ENCODE measurements around the gene XKR3.
"Not testable (repeated sequence)": the region's sequence is repeated elsewhere in the genome, so short reads cannot be mapped to it uniquely, and the experiment has no call there.

Gene XKR3

GRCh38 chr22:16824716-16825687 lies at the start of gene XKR3:
TSS of gene XKR3 (minus strand) at chr22:16825411. CDS start at chr22:16808073, 17,338 bp downstream.
- Histone ChIP-seq H3K36me3 (ENCODE audit: insufficient read depth, low read length) (no peaks in the 10 kb centered on the region), H3K27me3 (ENCODE audit: control insufficient read depth in 1 of 2, insufficient read depth in 2 of 2, low read length in 2 of 2) (no peaks in the 10 kb centered on the region), H3K27ac (ENCODE audit: low read depth, low read length) (no peak within 1 kb of the TSS), H3K9me3 (ENCODE audit: low read length) (no peaks in the 10 kb centered on the region), H3K9ac (ENCODE audit: low read length) (no peak within 1 kb of the TSS), H3K4me1 (ENCODE audit: insufficient read depth, low read length) (no peaks in the 10 kb centered on the region), H3K4me3 (ENCODE audit: low read depth in 1 of 2, low read length in 2 of 2) (no peak within 1 kb of the TSS)

- H3K9me3 ChIP-seq (ENCODE audit: low read length); H3K4me3 ChIP-seq (ENCODE audit: low read depth in 1 of 2, low read length in 2 of 2); H3K27me3 ChIP-seq (ENCODE audit: control insufficient read depth in 1 of 2, insufficient read depth in 2 of 2, low read length in 2 of 2); H3K36me3 ChIP-seq (ENCODE audit: insufficient read depth, low read length); H3K4me1 ChIP-seq (ENCODE audit: insufficient read depth, low read length); H3K27ac ChIP-seq (ENCODE audit: low read depth, low read length); H3K9ac ChIP-seq (ENCODE audit: low read length): not testable (repeated sequence)
These were observed 44.4 kb upstream of the XKR3 start for GRCh38 chr22:16869640-16870039.

DNA sequence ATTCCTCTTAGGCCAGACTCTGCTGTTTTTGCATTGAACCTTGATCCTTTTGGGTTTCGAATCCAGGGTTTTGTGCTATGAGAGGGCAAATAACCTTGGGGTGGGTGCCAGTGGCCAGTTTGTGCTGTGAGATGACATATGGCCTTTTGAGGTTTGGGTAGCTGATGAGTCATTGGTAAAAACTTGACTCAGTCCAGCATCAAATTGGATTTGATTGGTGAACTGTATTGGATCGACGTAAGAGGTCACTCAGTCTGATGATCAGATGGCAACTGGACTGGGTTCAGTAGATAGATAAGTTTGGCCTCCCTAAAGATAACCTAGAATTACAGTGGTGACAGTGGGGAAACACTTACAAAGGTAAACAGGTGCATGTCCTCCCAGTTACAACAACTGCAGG lies 41.0 kb upstream of the XKR3 start:
- Histone ChIP-seq H3K9ac (ENCODE audit: low read length) (no peak overlapping the region), H3K36me3 (ENCODE audit: insufficient read depth, low read length) (no peaks in the 10 kb centered on the region), H3K27ac (ENCODE audit: low read depth, low read length) (no peak overlapping the region), H3K4me1 (ENCODE audit: insufficient read depth, low read length) (no peaks in the 10 kb centered on the region), H3K27me3 (ENCODE audit: control insufficient read depth in 1 of 2, insufficient read depth in 2 of 2, low read length in 2 of 2) (no peaks in the 10 kb centered on the region), H3K9me3 (ENCODE audit: low read length) (no peaks in the 10 kb centered on the region), H3K4me3 (ENCODE audit: low read depth in 1 of 2, low read length in 2 of 2) (no peak overlapping the region)

GRCh38 chr22:16856851-16857250 lies 31.6 kb upstream of the XKR3 start:
- not testable (repeated sequence) for H3K9me3 ChIP-seq (ENCODE audit: low read length); H3K36me3 ChIP-seq (ENCODE audit: insufficient read depth, low read length); H3K9ac ChIP-seq (ENCODE audit: low read length); H3K4me1 ChIP-seq (ENCODE audit: insufficient read depth, low read length); H3K27me3 ChIP-seq (ENCODE audit: control insufficient read depth in 1 of 2, insufficient read depth in 2 of 2, low read length in 2 of 2); H3K27ac ChIP-seq (ENCODE audit: low read depth, low read length); H3K4me3 ChIP-seq (ENCODE audit: low read depth in 1 of 2, low read length in 2 of 2)

DNA sequence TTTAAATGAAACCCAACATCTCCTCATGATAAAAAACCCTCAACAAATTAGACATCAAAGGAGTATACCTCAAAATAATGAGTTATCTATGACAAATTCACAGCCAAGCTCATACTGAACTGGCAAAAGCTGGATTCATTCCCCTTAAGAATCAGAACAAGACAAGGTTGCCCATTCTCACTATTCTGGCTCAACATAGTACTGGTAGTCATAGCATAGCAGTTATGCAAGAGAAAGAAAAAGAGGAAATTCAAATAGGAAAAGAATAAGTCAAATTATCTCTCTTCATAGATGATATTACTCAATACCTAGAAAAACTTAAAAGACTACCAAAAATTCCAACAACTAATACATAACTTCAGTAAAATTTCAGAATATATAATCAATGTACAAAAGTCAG lies 29.4 kb upstream of the XKR3 start:
- no peaks in the 10 kb centered on the region for H3K27me3 ChIP-seq (ENCODE audit: control insufficient read depth in 1 of 2, insufficient read depth in 2 of 2, low read length in 2 of 2)
- H3K4me3 ChIP-seq (ENCODE audit: low read depth in 1 of 2, low read length in 2 of 2), result no peak overlapping the region
- H3K27ac ChIP-seq (ENCODE audit: low read depth, low read length), result no peak overlapping the region
- H3K4me1 ChIP-seq (ENCODE audit: insufficient read depth, low read length), result no peaks in the 10 kb centered on the region
- no peaks in the 10 kb centered on the region for H3K9me3 ChIP-seq (ENCODE audit: low read length)
- no peak overlapping the region for H3K9ac ChIP-seq (ENCODE audit: low read length)
- no peaks in the 10 kb centered on the region for H3K36me3 ChIP-seq (ENCODE audit: insufficient read depth, low read length)

DNA sequence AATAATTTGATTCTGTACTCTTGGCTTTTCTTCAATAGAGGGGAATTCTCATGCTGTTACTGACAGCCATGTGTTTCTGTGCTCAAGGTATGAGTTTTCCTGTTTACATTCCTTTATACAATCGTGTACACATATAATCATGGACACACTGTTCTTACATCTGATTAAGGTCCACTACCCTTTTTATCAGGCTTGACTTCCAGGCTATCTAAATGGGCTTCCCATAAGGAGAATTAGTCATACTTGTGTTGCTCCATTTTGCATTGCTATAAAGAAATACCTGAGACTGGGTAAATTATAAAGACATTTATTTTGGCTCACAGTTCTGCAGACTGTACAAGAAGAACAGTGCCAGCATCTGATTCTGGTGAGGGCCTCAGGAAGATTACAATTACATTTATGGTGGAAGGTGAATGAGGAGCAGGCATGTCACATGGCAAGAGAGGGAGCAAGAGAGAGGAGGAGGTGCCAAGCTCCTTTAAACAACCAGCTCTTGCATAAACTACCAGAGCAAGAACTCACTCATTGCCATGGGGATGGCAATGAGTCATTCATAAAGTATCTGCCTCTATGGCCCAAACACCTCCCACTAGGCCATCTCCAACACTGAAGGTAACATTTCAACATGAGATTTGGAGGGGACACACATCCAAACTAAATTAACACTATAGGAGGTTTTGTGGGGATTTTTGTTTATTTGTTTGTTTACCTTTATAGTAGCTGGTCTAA lies 26.2 kb upstream of the XKR3 start:
- H3K9me3 ChIP-seq (ENCODE audit: low read length); H3K4me1 ChIP-seq (ENCODE audit: insufficient read depth, low read length); H3K27me3 ChIP-seq (ENCODE audit: control insufficient read depth in 1 of 2, insufficient read depth in 2 of 2, low read length in 2 of 2); H3K4me3 ChIP-seq (ENCODE audit: low read depth in 1 of 2, low read length in 2 of 2); H3K36me3 ChIP-seq (ENCODE audit: insufficient read depth, low read length); H3K9ac ChIP-seq (ENCODE audit: low read length); H3K27ac ChIP-seq (ENCODE audit: low read depth, low read length): not testable (repeated sequence)

DNA sequence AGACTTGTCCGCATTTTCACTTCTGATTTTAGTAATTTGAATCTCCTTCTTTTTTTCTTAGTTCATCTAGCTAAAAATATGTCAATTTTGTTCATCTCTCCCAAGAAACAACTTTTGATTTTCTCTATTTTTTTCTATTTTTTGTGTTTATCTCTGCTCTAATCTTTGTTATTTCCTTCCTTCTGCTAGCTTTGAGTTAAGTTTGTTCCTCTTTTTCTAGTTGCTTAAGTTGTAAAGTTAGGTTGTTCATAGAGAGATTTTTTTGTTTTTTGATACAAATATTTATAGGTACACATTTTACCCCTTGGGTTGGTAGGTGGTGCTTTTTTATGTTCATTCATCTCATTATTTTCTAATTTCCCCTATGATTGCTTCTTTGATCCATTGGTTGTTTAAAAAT lies 22.1 kb upstream of the XKR3 start:
- Histone ChIP-seq H3K4me1 (ENCODE audit: insufficient read depth, low read length) (no peaks in the 10 kb centered on the region), H3K4me3 (ENCODE audit: low read depth in 1 of 2, low read length in 2 of 2) (no peak overlapping the region), H3K9me3 (ENCODE audit: low read length) (no peaks in the 10 kb centered on the region), H3K27me3 (ENCODE audit: control insufficient read depth in 1 of 2, insufficient read depth in 2 of 2, low read length in 2 of 2) (no peaks in the 10 kb centered on the region), H3K27ac (ENCODE audit: low read depth, low read length) (no peak overlapping the region), H3K9ac (ENCODE audit: low read length) (no peak overlapping the region), H3K36me3 (ENCODE audit: insufficient read depth, low read length) (no peaks in the 10 kb centered on the region)

- Histone ChIP-seq H3K27ac (ENCODE audit: low read depth, low read length) (no peak overlapping the region), H3K9me3 (ENCODE audit: low read length) (no peaks in the 10 kb centered on the region), H3K27me3 (ENCODE audit: control insufficient read depth in 1 of 2, insufficient read depth in 2 of 2, low read length in 2 of 2) (no peaks in the 10 kb centered on the region), H3K4me3 (ENCODE audit: low read depth in 1 of 2, low read length in 2 of 2) (no peak overlapping the region), H3K9ac (ENCODE audit: low read length) (no peak overlapping the region), H3K4me1 (ENCODE audit: insufficient read depth, low read length) (no peaks in the 10 kb centered on the region), H3K36me3 (ENCODE audit: insufficient read depth, low read length) (no peaks in the 10 kb centered on the region)
These were observed 20.7 kb upstream of the XKR3 start for GRCh38 chr22:16845881-16846280.

- Histone ChIP-seq H3K4me1 (ENCODE audit: insufficient read depth, low read length) (no peaks in the 10 kb centered on the region), H3K4me3 (ENCODE audit: low read depth in 1 of 2, low read length in 2 of 2) (no peak overlapping the region), H3K9me3 (ENCODE audit: low read length) (no peaks in the 10 kb centered on the region), H3K27ac (ENCODE audit: low read depth, low read length) (no peak overlapping the region), H3K9ac (ENCODE audit: low read length) (no peak overlapping the region), H3K27me3 (ENCODE audit: control insufficient read depth in 1 of 2, insufficient read depth in 2 of 2, low read length in 2 of 2) (no peaks in the 10 kb centered on the region), H3K36me3 (ENCODE audit: insufficient read depth, low read length) (no peaks in the 10 kb centered on the region)
These were observed 20.3 kb upstream of the XKR3 start for GRCh38 chr22:16845465-16845864.

DNA sequence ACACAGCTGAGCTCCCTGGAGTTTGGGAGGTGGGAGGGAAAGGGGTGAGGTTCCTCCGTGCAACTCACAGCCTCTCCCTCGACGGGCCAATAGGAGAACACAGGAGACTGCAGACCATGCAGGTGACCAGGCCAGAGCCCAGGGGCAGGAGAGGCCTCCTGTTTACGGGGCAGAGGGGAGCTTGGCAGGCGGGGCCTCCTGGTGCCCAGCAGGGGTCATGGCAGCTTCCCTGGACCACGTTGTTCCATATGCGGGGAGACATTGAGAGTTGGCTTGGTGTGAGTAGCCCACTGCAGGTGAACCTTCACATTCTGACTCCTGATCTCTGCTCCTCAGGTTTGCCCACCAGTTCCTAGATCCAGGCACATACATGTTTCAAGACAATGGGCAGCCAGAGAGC lies 19.3 kb upstream of the XKR3 start:
- H3K4me3 ChIP-seq (ENCODE audit: low read depth in 1 of 2, low read length in 2 of 2), result no peak overlapping the region
- no peaks in the 10 kb centered on the region for H3K36me3 ChIP-seq (ENCODE audit: insufficient read depth, low read length)
- H3K9me3 ChIP-seq (ENCODE audit: low read length), result no peaks in the 10 kb centered on the region
- no peaks in the 10 kb centered on the region for H3K4me1 ChIP-seq (ENCODE audit: insufficient read depth, low read length)
- no peak overlapping the region for H3K27ac ChIP-seq (ENCODE audit: low read depth, low read length)
- H3K27me3 ChIP-seq (ENCODE audit: control insufficient read depth in 1 of 2, insufficient read depth in 2 of 2, low read length in 2 of 2), result no peaks in the 10 kb centered on the region
- no peak overlapping the region for H3K9ac ChIP-seq (ENCODE audit: low read length)

GRCh38 chr22:16838073-16838472 lies 12.9 kb upstream of the XKR3 start:
- Histone ChIP-seq H3K27ac (ENCODE audit: low read depth, low read length) (no peak overlapping the region), H3K4me1 (ENCODE audit: insufficient read depth, low read length) (no peaks in the 10 kb centered on the region), H3K27me3 (ENCODE audit: control insufficient read depth in 1 of 2, insufficient read depth in 2 of 2, low read length in 2 of 2) (no peaks in the 10 kb centered on the region), H3K9ac (ENCODE audit: low read length) (no peak overlapping the region), H3K9me3 (ENCODE audit: low read length) (no peaks in the 10 kb centered on the region), H3K4me3 (ENCODE audit: low read depth in 1 of 2, low read length in 2 of 2) (no peak overlapping the region), H3K36me3 (ENCODE audit: insufficient read depth, low read length) (no peaks in the 10 kb centered on the region)

All from muscle layer of colon (tissue), 2 donors.